Measurements from ENCODE around the gene C19orf67.

Gene C19orf67

DNA sequence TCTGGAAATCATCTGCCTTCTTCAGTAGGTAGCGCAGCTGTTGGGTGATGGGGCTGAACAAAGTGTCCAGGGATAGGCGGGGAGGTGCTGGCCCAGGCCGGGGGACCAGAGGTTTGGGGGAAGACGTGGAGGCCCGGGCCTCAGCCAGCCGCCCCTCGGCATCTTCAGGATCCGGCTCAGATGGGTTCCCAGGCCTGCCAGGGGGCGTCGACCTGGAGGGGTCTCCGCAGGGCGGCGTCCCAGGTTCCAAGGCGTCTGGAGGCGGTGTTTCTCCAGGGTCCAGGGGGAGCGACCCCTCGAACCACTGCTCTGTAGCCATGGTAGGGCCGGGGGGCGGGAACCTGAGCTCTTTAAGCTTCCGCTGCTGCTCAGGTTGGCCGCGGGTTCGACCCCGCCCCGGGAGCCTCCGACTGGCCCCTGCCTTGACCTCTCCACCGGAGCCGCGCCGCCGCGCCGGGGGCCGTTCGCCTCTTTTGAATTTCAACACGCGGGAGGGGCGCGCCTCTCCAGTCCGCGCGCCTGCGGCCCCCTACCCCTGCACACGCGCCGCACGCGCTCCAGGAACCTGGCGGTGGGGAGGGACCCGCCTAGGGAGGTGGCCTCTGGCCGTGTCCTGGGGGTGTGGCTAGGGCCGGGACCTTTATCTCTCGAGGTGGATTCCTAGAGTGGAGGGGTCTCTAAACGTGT lies at the start of gene C19orf67:
Gene C19orf67 (minus strand): TSS at position 475 of the 687 bp plus-strand sequence. CDS start 156 bp downstream, at position 319.
- DNase-seq (ENCODE audit: low read depth): no peak

DNA sequence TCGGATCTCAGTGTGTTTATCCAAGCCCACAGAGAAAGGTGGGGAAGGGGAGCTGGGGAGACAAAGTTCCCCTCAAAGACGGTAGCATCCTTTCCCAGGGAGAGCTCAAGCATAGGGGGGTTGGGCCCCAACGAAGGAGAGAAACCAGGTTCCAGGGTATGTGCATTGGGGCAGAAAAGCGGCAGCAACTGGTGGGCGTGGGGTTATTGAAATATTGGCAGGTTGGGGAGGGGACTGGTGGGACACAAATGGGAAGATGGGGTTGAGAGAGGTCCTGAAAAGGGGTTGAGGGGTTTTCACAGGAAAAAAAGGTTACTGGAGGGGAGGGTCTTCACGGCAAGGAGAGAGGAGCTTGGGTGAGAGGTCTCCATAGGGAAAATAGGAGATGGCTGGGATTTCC lies 49.8 kb upstream of the C19orf67 start:
- DNase-seq (ENCODE audit: low read depth): no peak

DNA sequence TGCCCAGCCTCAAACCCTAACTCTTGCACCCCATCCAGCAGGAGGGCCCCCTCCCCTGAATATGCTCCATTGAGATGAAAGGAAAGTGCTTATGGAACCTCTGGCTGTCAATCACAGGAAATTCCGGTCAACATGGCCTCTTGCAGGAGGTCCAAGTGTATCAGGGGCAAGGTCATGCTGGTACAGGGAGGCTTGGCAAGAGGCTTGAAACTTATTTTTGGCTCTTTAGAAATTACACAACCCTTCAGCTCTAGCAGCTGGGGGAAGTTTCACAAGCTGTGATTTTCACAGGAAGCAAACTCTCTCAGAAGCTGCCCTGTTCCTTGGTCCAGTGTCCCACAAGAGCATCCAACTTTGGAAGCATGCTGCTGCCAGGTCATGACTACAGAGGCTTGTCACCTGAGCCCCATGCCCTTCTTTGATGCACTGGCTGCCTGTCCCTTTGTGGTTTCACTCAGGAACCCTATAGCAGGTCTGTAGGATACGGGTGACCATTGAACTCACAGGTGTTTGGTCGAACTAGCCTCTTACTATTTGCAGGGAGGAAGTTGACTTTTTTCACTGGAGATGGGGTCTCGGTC lies 42.4 kb upstream of the C19orf67 start:
- no peak for DNase-seq (ENCODE audit: low read depth)

DNA sequence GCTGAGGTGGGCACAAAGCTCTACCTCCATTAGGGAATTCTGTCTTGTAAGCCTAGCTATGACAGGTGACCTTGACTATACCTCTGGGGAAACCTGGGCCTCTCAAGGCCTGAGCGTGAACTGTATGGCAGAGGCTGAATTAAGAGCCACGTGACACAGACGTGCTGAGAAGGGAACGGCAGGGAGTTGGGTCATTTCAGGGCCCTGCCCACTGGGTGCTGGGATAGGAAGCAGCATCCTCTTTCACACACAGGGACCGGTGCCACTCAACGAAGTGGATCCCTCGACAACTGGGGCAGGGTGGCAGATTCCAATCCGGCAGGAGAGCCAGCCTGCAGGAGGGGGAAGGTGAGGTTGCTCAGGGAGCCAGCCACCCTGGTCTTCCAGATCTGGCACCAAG lies 41.6 kb upstream of the C19orf67 start:
- DNase-seq (ENCODE audit: low read depth): no peak

DNA sequence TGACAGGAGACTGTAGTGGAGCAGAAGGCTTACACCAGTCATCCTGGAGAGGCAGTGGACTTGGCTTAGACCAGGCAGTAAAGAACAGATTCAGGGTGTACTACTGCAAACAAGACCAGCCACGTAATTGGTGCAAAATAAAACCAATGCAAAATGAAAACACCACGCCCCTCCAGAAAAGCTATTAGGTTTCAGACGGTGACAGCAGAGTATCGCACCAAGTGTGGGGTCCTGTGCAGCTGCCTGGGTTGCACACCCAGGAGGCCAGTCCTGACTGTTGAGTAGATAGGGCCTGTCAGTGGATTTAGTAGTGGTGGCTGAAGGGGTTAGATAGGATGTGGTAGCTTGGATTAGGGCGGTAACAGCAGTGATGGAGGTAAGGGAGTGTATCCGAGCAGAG lies 37.3 kb upstream of the C19orf67 start:
- no peak for DNase-seq (ENCODE audit: low read depth)

DNA sequence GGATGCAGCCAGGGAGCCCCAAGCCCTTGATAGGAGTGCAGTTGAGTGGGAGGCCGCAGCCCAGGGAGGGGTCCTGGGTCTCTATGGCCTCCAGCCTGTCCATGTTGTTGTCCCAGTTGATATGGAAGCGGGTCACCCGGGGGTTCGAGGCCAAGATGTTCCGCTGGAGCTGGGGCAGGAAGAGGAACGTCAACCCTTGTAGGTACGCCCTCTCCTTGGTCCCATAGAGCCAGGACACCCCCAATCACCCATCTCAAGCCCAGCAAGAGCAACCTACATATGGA lies 34.9 kb upstream of the C19orf67 start:
- DNase-seq (ENCODE audit: low read depth): no peak

DNA sequence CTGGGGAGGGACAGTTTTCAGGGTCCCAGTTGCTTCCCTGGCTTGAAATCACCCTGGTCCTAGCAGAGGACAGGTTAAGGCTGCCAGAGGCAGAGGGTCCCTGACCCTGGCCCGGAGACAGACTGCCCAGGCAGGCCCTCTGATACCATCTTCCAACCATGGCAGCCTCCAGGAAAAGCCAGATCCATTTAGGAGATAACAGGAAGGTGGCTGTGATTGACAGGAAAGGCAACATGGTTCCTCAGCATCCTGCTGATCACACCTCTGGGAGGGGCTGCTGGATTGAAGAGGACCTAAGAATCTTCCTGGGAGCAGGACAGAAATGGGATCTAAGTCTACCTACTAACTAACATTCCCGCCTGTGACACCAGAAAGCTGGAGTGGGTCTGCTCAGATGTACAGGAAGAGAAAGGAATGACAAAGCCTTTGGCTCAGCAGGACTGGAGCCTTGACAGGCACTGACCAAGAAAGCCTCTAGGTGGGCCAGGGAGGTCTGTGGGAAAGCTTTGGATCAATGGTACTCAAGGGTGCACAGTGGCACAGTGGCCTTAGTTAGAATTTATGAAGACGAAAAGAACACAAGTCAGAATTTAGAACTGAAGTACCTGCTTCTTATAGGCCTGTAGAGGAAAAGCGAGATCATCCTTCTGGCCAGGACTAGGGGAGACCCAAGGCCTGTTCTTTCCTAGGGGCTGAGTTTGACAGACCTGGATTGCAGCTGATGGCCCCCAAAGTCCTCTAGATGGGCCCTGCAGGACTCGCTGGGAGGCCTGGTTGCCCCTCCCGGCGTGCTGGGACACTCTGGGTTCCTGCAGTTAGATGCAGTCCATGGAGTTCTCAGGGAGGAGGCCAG lies 34.3 kb upstream of the C19orf67 start:
- no peak for DNase-seq (ENCODE audit: low read depth)

DNA sequence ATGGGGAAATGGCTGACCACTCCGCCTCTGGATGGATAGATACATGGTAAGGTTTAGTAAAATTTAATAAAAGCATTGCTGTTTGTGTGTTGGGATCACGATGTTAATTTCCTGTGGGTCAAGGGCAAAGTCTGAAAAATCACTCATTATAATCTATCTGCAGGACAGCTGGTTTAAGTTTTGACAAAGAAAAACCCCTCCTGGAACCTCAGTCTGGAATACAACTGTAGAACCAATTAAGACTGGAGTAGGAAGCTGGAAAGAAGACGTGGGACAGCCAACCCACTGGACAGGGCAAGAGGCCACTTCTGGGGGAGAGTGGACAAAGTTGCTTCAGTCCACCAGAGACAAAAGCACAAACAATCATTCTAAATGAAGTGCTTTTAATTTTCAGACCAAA lies 33.6 kb upstream of the C19orf67 start:
- no peak for DNase-seq (ENCODE audit: low read depth)

DNA sequence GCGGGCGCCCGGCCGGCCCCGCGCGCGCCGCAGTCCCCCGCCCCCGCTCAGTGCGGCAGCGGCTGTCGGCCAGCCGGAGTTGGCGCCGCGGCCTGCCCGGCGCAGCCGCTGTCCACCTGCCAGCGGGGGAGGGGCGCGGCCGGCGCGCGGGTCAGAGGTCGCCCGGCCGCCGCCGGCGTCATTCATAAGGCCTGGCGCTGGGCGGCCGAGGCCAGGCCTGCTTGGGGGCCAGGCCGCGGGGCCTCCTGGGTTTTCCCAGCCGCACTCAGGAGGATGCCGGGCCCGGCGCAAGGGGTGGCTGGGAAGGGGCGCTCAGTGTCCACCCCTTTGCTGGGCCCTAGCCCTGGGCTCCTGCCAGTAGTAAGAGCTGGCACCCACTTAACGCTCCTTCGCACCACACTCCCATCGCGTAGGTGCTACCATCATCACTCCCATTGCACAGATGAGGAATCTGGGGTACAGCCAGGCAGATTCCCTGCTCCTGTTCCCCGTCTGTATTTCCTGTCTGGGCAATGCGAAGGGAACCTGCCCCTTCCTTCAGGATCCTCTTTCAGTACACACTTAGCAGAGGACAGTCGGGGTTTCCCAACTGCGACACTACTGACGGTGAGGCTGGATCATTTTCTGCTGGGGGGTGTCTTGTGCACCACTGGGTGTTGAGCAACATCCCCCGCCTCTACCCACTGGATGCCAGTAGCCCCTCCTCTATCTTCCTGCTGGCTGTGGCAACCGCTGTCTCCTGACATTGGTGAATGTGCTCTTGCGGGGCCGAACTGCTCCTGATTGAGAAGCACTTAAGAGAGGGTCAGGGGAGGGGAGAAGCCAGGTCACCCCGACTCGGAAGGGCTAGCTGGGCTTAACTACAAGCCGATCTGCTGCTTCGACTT lies 32.8 kb upstream of the C19orf67 start:
- peak; percentile 63 for DNase-seq (ENCODE audit: low read depth)

DNA sequence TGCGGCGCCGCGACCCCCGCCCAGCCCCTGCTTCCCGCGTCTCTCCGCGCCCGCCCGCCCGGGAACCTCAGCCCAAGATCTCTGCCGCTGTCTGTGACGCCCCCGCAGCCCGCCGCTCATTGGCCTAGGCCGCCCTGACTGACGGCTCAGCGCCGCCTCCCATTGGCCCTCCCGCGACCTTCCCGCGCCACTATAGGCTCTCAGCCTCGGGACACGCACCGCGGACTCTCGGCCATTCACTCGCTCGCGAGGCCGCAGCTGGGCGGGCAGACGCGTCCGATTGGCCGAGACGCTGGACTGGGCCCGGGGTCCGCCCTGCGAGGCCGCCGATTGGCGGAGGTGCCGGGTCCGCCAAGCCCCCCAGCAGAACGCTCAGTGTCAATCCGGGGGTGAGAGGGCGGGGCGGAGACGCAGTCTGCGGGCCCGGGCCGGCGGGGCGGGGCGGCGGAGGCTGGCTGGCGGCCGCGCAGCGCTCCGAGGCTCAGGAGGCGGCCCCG lies 32.1 kb upstream of the C19orf67 start, which contains the start of gene PRKACA:
Gene PRKACA (minus strand): TSS at position 95 of the 497 bp plus-strand sequence. CDS start 215 bp downstream, outside the sequence.
- peak; percentile 98 for DNase-seq (ENCODE audit: low read depth)

DNA sequence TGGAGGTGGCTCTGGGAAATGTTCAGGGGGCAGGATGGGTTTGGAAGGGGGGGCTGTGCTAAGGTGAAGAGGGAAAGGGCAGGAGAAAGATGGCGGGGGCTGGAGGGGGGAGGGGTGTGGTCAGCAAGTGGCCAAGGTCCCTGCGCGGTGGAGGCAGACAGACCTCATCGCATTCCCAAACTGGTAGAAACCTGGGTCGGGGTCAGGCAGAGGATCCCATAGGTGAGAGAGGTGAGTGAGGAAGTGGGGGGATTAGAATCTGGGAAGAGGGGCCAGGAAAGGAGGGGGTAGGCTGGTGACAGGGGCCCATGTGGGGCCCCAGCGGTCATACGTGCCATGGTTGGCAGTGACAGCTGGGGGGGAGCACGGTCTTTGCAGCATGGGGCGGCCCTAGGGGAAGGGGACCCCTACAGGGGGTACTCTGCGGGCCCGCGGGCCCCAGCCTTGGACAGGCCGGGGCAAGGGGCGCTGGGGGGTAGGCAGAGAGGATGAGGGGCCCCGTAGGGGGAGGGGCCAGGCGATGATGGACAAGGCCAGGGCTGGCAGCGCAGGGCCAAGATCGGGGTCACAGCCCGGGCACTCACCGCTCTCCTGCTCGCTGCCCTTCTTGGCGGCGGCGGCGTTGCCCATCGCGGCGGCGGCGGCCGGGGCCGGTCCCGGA lies 31.5 kb upstream of the C19orf67 start:
- DNase-seq (ENCODE audit: low read depth): no peak

DNA sequence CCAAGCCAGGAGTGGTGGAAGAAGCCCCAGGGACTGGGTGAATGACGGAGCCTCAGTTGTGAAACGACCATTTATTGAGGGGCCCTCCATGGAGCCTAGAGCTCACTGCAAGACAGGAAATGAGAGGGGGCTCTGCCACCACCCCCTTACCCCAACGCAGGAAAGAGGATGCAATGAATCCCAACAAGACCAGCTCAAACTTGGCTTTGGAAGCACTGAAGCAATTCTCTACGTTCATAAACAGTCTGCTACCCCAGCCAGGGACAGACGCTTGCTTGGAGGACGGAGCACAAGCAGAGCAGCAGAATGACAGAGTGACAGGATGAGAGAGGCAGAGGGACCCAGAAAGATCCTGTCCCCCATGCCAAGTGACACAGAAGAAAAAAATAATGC lies 30.9 kb upstream of the C19orf67 start:
- no peak for DNase-seq (ENCODE audit: low read depth)

DNA sequence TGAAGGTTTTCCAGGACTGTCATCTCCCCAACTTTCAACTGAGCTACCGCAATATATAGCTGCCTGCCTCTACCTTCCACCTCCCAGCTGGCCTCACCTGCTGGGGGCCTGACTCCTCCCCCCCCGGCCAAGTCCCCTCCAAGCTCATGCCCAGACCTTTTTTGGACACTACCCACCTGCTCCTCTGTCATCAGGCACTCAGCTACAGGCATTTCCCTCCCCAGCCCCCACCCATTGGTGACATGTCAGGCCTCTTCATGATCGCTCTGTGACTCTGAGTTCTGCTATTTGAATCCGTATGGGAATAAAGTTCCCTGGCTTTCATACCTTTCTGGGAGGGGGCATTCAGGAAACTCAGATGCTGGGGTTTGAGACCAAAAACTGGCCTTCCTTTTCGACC lies 30.2 kb upstream of the C19orf67 start:
- DNase-seq (ENCODE audit: low read depth): no peak

DNA sequence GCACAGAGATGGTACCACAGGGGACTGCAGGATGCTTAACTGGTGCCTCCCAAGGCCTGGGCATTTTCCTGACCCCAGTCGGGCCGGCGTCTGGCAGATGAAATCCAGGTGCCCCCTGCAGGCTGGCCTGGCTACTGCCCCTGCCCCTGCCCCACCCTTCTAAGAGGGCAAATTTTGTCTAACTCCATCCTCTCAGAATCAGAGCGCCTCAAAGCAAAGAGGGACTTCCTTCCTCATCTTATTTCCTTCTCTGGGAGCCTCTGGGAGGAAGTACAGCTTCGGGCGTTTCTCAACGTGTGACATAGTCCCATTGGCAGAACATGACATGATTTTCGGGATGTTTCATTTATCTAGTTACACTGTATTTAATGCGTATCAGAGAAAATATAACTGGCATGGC lies 29.3 kb upstream of the C19orf67 start:
- no peak for DNase-seq (ENCODE audit: low read depth)

DNA sequence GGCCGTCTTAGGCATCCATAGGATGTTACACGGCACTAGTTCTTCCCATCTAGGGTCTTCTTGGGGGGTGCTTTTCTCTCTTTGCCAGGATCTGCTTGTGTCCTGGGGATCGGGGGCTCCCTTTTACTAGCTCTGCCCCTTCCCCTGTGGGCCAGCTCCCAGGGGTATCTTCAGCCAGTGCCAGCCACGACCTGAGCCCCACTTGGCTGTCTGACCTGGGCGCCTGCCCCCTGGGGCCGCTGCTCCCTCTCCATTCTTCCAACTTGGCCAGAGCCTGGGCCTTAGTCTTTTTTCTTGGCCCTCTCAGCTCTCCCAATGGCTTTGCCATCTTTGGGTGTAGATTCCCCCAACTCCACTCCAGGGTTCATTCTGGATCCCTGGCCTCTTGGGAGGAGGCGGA lies 28.9 kb upstream of the C19orf67 start:
- no peak for DNase-seq (ENCODE audit: low read depth)

DNA sequence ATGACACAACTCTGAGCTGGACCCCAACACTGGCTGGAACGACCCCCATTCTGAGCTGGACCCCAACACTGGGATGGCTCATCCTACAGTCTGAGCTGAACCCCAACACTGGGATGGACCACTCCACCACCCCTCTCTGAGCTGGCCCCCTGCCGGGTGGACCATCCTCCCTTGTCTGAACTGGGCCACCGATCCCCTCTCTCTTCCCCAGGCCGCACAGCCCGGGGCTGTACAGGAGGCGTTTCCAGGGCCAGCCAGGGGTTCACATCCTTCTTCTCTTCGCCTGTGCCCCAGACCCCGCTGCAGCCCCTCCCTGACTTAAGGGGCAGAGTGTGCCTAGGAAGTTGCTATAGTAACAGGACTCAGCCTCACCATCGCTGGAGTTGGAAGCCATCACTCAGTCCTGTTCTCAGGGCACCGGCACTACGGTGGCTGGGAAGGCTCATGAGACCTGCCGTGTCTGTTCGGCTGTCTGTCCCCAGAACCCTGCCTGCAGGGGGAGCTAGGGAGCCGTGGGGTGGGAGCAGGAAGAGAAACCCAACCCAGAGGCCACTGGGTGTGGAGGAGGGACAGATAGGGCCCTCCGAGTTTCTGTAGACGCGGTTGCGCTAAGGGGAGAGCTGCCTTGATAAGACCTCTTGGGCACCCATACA lies 28.3 kb upstream of the C19orf67 start:
- DNase-seq (ENCODE audit: low read depth): no peak

DNA sequence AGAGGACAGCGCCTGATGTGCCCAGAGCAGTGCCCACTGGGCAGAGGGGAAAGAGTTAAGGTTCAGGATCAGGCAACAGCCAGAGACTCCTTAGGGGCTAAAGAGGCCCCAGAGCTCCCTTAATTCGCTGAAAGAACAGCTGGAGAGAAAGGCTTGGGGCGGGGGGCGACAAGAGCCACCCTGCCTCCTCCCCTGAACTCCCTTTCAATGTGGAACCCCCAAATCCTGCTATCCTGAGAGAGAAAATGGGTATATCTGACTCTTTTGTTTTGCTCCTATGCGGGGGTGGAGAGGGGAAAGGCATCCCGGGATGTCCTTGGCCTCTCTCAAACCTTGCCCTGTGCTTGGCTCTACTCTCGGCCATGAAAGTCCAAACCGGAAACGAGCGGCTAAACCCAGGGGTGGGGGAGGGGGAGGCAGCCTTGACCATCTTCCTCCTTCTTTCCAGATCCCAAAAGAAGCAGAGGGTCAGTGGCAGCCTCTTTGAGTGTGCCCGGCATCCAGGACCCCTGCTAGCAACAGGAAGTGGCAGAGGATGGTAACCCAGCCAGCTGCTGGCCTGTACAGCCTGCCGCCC lies 27.3 kb upstream of the C19orf67 start:
- no peak for DNase-seq (ENCODE audit: low read depth)

DNA sequence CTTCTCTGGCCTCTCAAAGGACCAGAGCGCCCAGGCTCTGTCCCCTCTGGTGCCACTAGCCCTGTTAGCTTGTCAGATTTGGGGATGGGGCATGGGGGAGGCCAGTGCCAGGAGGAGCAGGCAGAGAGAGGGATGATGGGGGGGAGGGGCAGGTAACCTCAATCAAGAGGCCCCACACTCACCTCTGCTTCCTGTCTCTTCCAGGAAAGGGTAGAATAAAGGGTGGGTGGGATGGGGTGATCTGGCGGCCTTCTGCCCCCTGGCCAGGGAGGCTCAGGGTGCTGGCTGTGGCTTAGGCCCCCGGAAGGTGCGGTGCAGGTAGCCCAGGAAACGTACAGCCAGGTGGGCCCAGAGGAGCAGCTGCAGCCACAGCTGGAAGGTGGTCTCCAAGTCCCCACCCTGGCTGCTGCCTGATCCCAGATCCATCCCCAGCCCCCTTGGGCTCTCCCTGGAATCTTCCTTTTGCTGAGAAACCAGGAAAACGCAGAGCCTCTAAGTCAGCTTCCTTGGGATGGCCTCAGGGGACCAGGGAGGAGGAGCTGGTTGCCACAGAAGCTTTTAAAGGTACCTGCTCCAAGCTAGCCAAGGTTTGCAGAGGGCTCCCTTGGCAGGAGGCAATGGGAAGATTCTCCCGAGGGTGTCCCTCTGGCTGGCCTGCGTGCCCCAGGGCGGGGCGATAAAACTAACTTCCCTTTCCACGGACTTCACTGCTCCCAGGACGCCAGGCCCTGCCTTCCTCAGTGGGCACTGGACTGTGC lies 26.6 kb upstream of the C19orf67 start:
- DNase-seq (ENCODE audit: low read depth): no peak

DNA sequence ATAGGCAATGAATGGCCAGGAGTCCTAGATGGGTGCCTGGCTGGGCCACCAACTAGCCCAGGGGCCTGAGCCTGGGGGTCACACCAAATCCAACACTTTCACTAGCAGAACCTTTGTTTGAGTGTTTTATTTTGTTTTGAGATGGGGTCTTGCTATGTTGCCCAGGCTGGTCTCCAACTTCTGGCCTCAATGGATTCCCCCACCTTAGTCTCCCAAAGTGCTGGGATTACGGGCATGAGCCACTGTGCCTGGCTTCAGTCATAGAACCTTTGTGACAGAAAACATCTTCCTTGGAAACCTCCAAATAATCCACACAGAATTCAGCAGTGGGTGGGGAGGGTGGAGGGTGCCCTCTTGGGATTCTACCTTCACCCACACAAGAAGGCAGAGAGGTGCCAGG lies 25.9 kb upstream of the C19orf67 start:
- no peak for DNase-seq (ENCODE audit: low read depth)

DNA sequence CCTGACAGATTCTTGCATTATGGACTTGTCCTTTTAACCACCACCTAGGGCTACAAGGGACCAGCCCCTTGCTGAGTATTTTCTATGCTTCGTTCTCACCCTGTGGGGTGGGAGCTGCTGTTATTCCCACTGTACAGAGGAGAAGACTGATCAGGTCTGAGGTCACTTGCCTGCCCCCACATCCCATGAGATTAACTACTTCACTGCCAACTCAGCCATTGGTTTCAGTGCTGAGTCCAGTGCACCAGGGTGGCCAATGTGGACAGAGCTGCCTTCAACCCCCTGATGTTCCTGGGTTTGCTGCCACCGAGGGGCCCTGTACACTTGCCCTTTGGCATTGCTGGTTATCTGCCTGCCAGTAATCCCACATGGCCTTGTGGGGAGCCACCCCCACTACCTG lies 25.1 kb upstream of the C19orf67 start:
- no peak for DNase-seq (ENCODE audit: low read depth)

Data from fibroblast of the conjunctiva (primary cell).